Lower leg skin (tissue), 4 donors: ENCODE results near the gene GJB5. TPM values are rescaled to one million over a fixed set of nuclear protein-coding genes. Genes with fewer than 3 reads are reported as not detected.
A peak's percentile ranks its signal among the peaks of the same experiment; 100 is the strongest.

Source experiments
- DNase-seq, 2 donors: peaks; one replicate each; pipeline ENCODE4 v3.0.0-alpha.2; 2019; ENCODE audit warnings: low spot score in 2 of 2
- H3K4me3 ChIP-seq: fragments of 200-600 bp; sonication (generic); 2 replicates; pipeline ENCODE4 v1.5.1; 2017; ENCODE audit warnings: mild to moderate bottlenecking, low read depth; ENCODE audit not compliant: poor library complexity, severe bottlenecking
- POLR2A ChIP-seq, 2 donors: fragments of 450-650 bp; IDR thresholded peaks; one replicate each; pipeline ENCODE4 v1.6.1; 2016 to 2017; ENCODE audit warnings: antibody characterized with exemption in 2 of 2, mild to moderate bottlenecking in 1 of 2, moderate library complexity in 1 of 2
- WGBS, 2 donors: methylation state at CpG; one replicate each; pipeline ENCODE4 v1.1.5; 2018; 5-methylcytosine and 5-hydroxymethylcytosine counted together
- intact Hi-C: fragments of 100-400 bp; cut with DNase I; formaldehyde crosslinking; loops from one replicate; pipeline ENCODE4 v1.15.0; 2023; ENCODE audit warnings: low total_unique reads
- total RNA-seq, 4 donors: library from RNA; depleted of rRNA; stranded (reverse); fragments of >200 nt; gene quantifications; one replicate each; pipeline ENCODE4 v1.1.0, GENCODE V29; 2016
- TF ChIP-seq, protein P1 (sequence below), 3 donors: fragments of 450-650 bp; IDR thresholded peaks; one replicate each; pipeline ENCODE4 v1.5.1; 2016; ENCODE audit warnings: antibody characterized with exemption in 3 of 3, mild to moderate bottlenecking in 3 of 3, moderate library complexity in 2 of 3

Gene GJB5
- total RNA-seq, 4 donors from 2014 or later = 105 to 156 (median 134) TPM

- 60 to 71% methylated on average over 5 of the region's 5 CpGs for WGBS, 2 donors
- no peak overlapping the region for H3K4me3 ChIP-seq
- TF ChIP-seq, protein P1, sequence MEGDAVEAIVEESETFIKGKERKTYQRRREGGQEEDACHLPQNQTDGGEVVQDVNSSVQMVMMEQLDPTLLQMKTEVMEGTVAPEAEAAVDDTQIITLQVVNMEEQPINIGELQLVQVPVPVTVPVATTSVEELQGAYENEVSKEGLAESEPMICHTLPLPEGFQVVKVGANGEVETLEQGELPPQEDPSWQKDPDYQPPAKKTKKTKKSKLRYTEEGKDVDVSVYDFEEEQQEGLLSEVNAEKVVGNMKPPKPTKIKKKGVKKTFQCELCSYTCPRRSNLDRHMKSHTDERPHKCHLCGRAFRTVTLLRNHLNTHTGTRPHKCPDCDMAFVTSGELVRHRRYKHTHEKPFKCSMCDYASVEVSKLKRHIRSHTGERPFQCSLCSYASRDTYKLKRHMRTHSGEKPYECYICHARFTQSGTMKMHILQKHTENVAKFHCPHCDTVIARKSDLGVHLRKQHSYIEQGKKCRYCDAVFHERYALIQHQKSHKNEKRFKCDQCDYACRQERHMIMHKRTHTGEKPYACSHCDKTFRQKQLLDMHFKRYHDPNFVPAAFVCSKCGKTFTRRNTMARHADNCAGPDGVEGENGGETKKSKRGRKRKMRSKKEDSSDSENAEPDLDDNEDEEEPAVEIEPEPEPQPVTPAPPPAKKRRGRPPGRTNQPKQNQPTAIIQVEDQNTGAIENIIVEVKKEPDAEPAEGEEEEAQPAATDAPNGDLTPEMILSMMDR (IDR thresholded peaks at IDR 0.05) = no peak
- no peak for TF ChIP-seq POLR2A (IDR thresholded peaks at IDR 0.05)
- DNase-seq = no peak
- intact Hi-C loops = no loop called here
These were observed 24.2 kb downstream of the GJB5 start for GRCh38 chr1:34779005-34779404.

- TF ChIP-seq, protein P1 (IDR thresholded peaks at IDR 0.05) = no peak
- no peak for TF ChIP-seq POLR2A (IDR thresholded peaks at IDR 0.05)
- DNase-seq = peak in 1 of 2 donors; percentile 58
- no peak overlapping the region for H3K4me3 ChIP-seq
- 53 to 54% methylated on average over 5 of the region's 5 CpGs for WGBS, 2 donors
- intact Hi-C loops = no loop called here
These were observed 24.7 kb downstream of the GJB5 start for GRCh38 chr1:34779526-34779925.

- intact Hi-C loops = no loop called here
- peak in 1 of 2 donors; percentile 77 for DNase-seq
- TF ChIP-seq POLR2A (IDR thresholded peaks at IDR 0.05) = no peak
- TF ChIP-seq, protein P1 (IDR thresholded peaks at IDR 0.05) = no peak
- no peak overlapping the region for H3K4me3 ChIP-seq
- WGBS, 2 donors = 83 to 88% methylated on average over 5 of the region's 5 CpGs
These were observed 25.1 kb downstream of the GJB5 start for GRCh38 chr1:34779962-34780361.

DNA sequence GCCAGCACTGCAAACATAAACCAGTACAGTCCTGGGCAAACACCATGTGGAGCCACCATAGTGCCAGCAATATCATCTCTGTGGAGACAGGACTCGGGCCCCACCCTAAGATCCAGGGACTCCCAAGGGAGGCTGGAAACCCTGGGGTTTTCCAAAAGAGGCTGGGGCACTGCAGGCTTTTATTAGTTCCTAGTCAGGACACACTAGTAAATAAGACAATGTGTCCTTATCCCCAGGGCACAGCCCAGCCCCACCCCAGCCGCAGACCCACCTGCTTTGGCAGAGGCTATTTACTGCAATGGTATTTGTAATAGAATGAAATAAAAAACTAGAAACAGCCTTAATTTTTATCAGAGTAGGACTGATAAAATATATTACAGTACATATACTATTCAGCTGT is 25.7 kb downstream of the GJB5 start:
- intact Hi-C loops = no loop called here
- no peak overlapping the region for H3K4me3 ChIP-seq
- TF ChIP-seq POLR2A (IDR thresholded peaks at IDR 0.05) = no peak
- TF ChIP-seq, protein P1 (IDR thresholded peaks at IDR 0.05) = no peak
- 43 to 45% methylated on average over 2 of the region's 2 CpGs for WGBS, 2 donors
- DNase-seq = peak in 1 of 2 donors; percentile 82

DNA sequence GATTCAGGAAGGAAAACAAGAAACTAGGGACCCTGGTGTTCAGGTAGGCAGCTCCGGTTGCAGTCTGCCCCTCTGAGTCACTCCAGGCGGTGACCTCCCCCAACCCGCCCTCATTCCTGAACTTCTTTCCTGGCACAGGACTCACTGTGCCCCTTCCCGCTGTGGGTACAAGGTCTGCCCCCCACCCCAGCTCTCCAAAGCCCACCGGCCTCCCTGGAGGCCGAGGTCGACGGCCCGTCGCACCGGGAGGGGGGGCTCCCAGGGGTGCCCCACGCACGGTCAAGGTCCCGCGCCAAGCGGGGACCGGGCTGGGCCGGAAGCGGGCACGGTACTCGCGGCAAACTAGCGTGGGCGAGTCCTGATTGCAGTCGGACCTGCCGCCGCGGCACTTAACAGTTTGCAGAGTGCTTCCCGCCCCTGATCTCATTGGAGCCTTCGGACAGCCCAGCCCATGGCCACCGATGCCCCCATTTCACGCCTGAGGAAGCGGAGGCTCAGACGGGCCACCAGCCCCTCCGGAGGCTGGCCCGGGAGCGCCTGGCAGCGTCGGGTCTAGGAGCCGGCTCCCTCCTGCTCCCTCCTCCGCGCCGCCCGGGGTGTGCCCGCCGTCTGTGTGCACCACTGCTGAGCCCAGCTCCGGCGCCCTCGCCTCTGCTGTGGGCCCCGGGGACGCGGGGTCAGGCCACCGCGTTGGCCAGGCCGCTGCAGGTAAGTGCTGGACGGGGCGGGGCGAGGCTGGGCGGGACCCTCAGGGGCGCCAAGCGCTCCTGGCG is 26.4 kb downstream of the GJB5 start, which contains the start of gene GJB3:
Gene GJB3 (plus strand): TSS at position 144 of the 773 bp plus-strand sequence. CDS start 3,549 bp downstream, outside the sequence.
- 1 to 15% methylated on average over 4 to 20 of the region's 62 CpGs for WGBS, 2 donors
- DNase-seq = peak in 1 of 2 donors; percentile 85
- H3K4me3 ChIP-seq = peak within 1 kb of the TSS; percentile 37
- intact Hi-C loops = no loop called here
- TF ChIP-seq, protein P1 (IDR thresholded peaks at IDR 0.05) = no peak
- TF ChIP-seq POLR2A (IDR thresholded peaks at IDR 0.05) = no peak
